CMK (cell line): ENCODE measurements around the gene COL18A1.
"Not testable (repeated sequence)": the region's sequence is repeated elsewhere in the genome, so short reads cannot be mapped to it uniquely, and the experiment has no call there.

ENCODE experiments used
- DNase-seq: peaks from one replicate; pipeline ENCODE4 v3.0.0-alpha.2; 2010; ENCODE audit warnings: low read depth

Gene COL18A1

DNA sequence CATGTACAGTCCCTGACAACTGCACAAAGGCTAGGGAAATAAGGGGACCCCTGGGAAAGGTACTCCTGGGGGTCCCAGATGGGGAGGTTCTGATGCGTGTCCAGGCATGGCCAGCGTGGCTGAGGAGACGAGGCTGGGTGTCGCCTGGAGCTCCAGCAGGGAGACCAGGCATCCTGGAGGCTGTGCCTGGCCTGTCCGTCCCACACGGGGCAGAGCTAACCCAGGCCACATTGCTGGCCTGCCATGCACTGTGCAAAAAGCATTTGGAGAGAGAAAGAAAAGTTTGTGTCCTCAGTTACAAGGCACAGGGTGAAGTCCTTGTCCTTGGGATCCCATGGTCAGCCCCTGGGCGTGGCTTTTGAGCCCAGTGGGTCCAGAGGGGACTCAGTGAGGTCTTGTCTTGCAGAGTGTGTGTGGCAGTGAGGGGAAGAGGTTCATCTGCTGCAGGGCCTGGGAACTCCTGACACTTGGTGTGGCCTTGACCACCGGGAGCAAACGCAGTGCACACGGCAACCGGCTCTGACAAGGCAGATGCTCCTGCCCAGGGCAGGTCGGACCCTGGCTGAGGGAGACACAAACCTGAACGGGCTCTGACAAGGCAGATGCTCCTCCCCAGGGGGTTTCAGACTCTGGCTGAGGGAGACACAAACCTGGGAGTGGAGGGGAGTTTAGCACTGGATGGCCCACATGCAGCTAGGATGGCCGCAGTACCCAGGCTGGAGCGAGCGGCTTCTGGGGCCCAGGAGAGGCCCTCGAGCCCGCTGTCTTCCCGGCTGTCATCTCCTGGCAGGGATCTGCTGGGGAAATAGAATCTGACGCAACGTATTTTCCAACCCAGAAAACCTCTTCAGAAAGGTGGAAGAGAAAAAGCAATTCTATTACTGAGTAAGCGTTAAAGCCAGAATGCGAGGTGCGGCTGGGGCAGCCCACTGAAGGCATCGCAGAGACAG is 37.3 kb upstream of the COL18A1 start:
- no peak for DNase-seq

DNA sequence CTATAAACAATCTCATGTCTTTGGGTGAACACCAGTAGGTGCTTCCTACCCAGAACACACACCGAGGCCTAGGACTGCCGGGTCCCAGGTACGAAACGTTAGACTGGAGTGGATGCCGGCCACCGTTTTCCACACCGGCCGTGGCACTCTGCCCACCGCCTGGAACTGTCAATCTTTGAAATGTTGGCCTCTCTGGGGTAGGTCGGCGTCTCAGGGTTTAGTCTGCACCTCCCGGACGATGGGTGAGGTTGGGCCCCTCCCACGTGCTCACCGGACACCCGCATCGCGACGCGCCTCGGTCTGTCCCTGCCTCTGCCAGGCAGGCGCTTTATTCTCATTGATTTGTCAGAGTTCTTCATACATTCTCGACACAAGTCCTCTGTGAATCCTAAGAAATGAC is 35.9 kb upstream of the COL18A1 start:
- DNase-seq, result not testable (repeated sequence)

DNA sequence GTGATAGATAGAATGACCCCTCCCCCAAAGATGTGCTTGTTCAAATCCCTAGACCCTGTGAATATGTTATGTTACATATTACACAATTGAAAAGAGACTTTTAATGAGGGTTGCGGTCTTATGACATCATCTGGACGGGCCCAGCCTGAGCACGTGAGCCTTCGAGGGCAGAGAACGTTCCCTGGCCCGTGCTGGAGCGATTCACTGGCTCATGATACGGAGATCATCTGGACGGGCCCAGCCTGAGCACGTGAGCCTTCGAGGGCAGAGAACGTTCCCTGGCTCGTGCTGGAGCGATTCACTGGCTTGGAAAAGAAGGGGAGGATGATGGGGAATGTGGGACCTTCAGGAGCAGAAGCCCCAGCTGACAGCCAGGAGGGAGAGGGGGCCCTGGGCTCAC is 34.4 kb upstream of the COL18A1 start:
- DNase-seq, result no peak

DNA sequence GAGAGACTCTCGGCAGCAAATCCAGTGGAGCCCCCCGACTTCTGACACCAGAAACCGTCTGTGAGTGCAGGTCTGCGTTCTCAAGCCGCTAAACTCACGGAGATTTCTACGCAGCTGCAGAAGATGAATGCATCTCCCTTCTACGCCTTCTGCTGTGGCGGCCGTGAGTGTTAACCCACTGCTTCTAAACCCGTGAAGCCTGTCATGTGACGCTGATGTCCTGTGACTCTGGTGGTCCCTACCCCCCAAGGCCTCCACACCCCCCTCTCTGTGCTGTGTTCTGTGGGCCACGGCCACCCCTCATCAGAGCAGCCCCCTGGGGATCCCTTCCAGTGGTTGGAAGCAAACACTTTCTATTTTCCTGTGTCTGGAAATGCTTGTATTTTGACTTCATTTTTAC is 33.9 kb upstream of the COL18A1 start:
- no peak for DNase-seq

DNA sequence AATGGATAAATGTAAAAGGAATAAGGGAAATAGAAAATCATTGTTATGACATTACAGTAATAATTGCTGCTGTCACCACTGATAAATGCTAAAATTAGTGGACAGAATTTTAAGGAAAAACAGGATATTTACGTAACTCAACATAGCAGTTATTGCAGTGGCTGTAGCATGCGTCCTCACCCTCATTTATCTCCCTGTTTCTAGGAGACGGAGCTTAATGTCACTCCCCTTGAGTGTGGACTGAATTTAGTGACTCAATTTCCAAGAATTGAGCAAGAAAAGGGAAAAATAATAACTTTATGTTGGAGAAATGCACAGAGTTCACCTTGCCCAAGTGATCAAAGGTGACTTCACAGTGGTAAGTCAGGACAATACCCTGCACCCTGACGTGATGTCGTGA is 33.3 kb upstream of the COL18A1 start:
- DNase-seq, result no peak

DNA sequence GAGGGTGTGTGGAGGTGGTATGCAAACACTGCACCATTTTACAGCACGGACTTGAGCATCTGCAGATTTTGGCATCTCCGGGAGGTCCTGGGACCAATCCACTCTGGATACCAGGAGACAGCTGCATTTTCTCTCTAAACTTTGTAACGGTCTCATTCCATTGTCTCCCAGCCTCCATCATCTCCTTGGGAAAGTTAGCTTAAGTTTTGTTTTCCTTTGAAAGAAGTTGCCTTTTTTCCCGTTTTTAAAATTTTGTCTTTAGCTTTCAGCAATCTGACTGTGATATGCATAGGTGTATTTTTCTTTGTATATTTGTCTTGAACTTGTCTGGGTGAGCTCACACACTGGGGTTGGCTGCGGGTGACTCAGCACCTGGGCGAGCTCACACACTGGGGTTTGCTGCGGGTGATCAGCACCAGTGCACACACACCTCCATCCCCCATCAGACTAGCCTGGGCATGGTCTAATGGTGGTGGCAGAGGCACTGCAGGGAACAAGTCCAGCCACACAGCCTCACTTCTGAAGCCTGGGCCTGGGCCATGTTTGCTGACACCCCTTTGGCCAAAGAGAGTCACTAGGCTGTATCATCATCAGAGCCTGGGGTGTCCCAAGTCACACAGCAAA is 32.1 kb upstream of the COL18A1 start:
- no peak for DNase-seq

DNA sequence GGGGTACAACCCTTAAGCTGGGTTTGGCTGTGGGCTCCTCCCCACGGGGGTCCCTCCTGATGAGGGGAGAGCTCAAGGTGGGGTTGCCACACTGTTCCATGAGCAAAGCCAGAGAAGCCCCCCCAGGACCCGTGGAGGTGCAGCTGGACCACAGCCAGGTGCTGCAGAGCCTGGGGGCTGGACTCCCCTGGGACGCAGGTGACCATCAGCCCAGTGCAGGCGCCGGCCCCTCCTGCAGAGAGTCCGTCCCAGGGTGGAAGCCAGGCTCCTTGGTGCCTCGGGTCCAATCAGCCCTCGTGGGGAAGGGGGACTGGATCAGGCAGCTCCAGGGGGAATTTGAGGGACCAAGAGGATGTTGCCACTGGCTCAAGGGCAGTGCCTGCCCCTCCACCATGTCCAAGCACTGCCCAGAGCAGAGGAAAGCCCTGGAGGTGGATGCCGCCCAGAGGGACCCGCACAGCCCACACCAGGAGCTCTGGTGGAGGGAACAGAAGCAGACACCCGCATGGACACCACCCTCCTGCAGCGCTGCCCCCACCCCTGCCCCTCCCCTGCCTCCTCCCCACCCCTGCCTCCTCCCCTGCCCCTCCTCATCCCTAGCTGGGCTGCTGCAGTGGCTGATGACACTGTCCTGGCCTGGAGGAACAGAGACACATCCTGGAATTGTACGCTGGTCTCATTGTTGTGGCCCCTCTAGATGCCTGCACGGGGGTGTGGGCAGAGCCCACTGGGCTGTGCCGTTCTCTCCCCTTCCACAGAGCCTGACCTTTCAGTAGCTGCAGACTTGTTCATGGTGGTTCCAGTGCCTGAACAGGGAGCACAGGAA is 30.8 kb upstream of the COL18A1 start:
- no peak for DNase-seq

DNA sequence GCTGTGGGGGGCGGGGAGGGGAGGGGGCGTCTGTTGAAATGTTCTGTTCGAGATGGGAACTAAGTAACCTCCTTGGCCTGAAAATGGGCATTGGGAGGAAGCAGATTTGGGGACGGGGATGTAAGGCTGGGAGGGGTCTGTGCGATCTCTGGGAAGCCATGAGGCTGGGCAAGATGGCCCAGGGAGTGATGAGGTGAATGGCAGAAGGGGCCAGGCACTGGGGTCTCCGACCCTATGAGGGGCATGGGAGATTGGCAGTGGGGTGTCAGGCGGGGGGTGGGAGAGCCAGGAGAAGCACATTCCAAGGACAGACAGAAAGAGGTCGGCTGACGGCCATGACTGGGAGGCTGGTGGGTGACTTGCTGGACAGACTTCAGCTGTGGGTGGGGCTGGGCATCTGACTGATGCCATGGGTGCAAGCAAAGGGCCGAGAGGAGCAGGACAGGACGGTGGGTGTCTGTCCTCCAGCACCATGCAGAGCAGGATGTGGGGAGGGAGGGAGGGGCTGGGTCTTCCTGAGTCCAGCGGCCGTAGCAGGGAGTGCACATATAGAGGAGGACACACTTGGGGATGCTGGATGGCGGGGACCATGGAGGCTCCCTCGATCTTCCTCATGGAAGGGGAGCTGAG is 30.0 kb upstream of the COL18A1 start:
- DNase-seq, result no peak

DNA sequence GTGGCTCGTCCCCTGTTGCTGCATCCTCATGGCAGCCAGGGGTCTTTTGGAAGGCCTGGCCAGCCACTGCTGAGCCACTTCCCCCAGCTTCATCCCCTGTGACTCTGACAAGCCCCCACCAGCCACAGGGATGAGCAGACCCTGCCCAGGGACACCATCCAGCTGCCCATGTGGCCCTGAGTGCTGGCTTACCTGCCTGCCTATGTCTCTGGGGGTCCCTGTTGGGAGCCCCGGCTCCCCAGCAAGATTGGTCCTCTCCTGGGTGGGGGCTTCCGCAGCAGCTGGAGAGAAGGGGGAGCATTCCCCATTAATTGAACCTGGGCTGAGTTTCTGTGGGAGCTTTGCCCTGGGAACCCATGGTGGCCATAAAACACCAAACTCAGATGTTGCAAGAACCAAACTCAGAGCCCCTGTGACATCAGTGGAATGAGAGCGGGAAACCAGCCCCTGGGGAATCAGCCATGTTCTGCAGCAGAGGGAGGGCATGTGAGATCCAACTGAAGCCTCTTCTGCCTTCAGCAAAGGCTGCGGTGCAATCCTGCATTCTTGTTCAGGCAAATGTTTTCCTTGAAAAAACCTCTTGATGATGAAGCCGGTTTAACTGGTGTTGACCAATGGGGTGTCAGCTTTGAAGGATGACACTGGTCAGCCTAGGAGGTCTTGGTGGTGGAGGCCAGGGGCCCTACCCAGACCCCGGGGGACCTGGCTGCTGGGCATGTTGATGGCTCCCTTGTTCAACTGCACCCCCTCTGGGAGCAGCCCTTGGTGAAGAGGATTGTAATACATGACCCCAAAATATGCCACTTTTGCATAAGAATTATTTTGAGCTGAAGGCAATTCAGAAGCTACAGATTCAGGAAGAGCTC is 28.3 kb upstream of the COL18A1 start:
- no peak for DNase-seq

DNA sequence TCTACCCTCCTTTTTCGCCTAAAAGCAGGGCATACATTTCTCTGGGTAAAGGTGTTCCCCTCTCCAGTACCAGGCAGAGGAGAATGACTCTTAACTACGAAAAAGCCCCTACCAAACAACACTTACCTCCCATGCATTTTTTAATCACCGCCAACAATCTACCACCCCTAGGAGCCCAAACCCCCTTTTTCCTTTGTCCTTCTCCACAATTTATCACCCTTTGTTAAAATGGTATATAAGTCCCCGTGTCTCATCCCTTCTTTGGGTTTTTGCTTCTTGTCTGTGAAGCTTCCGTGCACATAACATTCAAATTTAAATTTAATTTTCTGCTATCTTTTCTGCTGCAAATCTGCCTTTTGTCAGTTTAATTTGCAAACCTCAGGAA is 27.6 kb upstream of the COL18A1 start:
- no peak for DNase-seq

DNA sequence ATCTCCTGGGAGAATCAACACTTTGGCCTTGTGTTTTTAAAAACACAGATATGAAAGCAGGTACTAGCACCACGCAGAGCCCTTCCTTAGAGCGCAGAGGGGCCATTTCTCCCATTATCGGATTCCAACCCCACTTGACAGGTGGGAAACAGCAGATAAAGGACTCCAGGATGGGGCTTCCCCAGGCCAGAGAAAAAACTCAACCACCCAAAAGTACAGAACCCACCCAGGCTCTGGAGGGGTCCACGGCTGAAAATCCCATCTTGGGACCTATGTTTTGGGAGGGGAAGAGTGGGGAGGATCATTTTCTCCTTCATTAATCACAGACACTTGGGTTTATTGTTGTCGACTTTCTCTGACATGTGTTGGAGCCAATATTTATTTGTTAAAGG is 27.1 kb upstream of the COL18A1 start:
- no peak for DNase-seq

DNA sequence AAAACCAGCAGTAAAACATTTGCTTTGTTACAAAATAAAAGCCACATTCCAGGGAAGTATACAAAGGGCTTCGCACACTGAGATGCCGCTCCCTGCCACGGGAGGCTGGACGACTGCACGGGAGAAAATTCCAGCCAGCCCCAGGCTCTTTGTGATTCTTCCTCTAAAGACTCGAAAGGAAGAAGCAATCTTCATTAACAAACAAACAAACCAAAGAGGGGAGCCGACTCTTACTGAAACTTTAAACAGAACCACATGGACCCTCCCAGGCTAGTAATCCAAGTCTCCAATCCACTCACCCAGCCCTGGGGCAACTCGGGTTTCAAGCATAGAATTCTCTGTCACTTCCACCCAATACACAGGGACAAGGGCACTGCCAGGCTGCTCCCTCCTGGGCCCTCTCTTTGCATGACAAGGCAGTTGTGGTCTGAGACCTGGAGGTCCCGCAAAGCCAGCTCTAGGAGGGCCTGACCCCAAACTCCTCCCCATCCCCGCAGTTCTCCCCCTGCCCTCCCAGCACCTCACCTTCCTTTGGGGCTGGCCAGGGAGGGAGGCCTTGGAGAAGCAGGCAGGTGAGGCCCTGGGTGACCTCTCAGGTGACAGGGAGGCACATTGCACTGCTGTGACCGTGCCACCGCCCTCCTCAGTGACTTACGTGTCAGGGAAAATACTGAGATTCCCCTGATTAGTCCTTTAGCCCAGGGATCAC is 26.6 kb upstream of the COL18A1 start:
- DNase-seq, result no peak

DNA sequence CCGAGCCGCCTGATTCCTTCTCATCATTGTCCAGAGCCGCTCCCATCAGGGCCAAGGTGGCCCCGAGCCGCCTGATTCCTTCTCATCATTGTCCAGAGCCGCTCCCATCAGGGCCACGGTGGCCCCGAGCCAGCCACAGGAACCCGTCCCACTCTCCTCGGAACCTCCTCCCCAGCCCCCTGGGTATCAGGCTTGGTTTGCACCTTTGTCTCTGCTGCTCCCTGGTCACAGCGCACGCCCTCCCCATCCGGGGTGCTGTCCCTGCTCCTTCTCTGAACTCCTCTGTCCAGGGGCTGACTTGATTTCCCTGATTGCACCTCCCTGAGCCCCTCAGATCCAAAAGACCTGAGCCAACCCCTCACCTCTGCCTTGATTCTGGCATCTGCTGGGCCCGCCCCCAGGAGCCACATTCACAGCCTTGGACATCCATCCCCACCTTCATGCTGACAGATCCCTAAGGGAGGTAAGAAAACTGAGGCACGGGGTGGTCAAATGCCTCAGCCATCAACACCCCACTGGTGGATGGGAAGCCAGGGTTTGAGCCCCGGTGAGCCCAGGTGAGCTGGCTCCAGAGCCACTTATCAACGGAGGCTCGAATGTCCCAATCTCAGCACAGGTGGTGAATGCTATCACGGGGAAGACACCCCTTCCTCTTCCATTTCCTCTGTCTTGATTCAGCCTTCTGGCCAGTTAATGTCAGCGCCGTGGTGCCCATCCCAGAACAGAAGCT is 25.6 kb upstream of the COL18A1 start:
- no peak for DNase-seq

DNA sequence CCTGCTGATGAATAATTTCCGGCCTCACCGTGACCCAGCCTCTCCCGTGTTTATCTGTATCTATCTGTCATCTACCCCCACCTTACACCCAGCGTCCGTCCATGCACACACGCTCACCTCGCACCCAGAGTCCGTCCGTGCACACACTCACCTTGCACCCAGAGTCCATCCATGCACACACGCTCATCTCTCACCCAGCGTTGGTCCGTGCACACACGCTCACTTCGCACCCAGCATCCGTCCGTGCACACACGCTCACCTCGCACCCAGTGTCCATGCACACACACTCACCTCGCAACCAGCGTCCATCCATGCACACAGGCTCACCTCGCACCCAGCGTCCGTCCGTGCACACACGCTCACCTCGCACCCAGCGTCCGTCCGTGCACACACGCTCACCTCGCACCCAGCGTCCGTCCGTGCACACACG is 25.0 kb upstream of the COL18A1 start:
- no peak for DNase-seq

DNA sequence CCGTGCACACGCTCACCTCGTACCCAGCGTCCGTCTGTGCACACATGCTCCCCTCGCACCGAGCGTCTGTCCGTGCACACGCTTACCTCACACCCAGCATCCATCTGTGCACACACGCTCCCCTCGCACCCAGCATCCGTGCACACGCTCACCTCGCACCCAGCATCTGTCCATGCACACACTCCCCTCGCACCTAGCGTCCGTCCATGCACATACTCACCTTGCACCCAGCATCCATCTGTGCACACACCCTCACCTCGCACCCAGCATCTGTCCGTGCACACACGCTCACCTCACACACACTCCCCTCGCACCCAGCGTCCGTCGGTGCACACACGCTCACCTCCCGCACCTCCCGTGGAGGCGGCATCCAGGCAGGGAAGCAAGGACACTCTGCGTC is 24.4 kb upstream of the COL18A1 start:
- DNase-seq, result no peak

DNA sequence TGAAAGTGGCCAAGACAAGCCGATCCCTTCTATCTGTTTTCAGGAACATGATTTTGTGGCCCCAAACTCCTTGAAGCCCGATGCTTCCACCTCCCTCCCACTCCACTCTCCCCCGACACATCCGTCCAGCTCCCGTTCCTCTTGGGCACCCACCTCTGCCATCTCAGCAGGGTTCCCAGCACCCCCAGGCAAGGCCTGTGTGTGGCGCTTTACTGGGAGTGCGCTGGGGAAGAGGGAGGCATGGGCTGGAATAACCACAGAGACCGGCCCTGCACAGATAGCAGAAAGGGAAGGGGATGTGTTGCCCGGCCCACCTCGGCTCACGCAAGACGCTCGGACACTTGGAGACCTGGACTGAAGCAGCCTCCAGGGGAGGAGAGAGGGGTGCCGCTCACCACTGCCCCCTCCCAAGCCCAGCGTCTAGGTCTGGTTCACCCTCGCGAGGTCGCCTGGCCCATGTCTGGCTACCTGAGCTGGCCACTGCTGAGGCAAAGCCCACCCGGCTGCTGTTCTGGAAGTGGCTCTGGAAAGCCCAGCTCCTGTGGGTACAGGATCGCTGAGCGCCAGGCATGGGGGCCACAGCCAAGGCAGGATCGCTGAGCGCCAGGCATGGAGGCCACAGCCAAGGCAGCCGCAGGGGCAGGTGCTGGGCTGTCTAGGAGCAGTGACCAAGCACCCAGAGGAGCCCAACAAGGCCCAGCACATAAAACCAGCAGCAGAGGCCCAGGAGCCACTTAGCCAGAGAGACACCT is 23.8 kb upstream of the COL18A1 start:
- DNase-seq, result no peak

DNA sequence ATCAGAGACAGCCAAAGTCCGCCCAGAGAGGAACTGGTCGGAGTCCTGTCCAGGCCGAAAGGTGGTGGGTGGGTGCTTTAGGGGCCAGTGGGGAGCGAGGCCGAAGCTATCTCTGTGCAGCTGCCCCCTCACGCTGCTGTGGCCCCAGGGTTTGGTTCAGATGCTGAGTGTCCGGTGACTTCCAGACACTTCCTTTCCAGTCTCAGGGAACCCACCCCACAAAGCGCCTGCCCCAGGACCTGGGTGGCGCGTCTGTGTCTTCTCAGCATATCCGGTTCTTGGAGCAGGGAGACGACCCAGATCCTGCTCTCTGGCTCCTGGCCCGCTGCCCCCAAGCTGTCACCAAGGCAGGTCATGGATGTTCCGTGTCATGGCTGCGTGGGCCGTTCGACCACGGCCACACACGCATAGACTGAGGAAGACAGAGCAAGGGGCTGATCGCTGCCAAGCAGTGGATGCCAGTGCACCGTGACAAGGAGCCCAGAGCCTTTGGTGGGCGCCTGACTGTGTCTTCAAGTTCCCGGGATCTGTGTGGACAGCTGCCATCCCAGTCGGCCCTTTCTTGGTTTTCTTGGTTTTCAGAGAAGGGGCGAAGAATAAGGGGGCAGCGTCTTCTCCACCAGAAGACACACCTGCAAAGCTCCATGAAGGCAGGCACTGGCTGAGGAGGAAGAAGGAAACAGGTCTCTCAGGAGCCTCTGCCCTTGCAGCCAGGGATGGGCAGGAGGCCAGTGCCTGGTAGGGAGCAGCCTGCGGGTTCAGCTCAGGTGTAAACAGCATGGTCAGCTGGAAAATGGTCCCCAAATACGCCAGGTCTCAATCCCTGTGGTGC is 22.9 kb upstream of the COL18A1 start:
- no peak for DNase-seq

DNA sequence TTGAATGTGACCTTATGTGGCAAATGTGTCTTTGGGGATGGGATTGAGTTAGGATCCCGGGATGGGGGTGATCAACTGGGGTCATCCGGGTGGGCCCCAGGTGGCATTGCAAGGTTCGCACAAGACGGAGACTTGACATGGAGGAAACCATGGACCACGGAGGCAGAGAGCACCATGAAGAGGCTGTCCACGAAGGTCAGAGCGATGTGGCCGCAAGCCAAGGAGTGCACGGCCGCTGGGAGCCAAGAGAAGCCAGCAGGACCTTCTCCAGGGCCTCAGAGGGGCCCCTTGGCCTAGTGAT is 22.3 kb upstream of the COL18A1 start:
- no peak for DNase-seq
